ENCODE data around the gene GSS.

The GSS gene

GRCh38 chr20:34964486-34964885 lies 8.9 kb upstream of the GSS start:
- Histone ChIP-seq H3K36me3 (no peaks in the 10 kb centered on the region), H3K9me3 (no peaks in the 10 kb centered on the region), H3K4me2 (no peak overlapping the region), H3K27ac (no peak overlapping the region), H3K27me3 (no peaks in the 10 kb centered on the region), H3K4me1 (peaks cover 7% of the 10 kb centered on the region), H3K4me3 (no peak overlapping the region), H3K9ac (no peak overlapping the region), H4K20me1 (no peaks in the 10 kb centered on the region)
- TF ChIP-seq Cebpa-rat (IDR thresholded peaks at IDR 0.05) = no peak

GRCh38 chr20:34956751-34957472 lies 1.3 kb upstream of the GSS start:
- Histone ChIP-seq H3K9me3 (no peaks in the 10 kb centered on the region), H3K36me3 (peaks cover 4% of the 10 kb centered on the region), H3K4me3 (no peak overlapping the region), H3K4me1 (peaks cover 17% of the 10 kb centered on the region), H4K20me1 (no peaks in the 10 kb centered on the region), H3K27ac (no peak overlapping the region), H3K4me2 (peak overlapping the region; percentile 86; the same call in 1 of the 2 replicates), H3K9ac (no peak overlapping the region), H3K27me3 (no peaks in the 10 kb centered on the region)
- TF ChIP-seq Cebpa-rat (IDR thresholded peaks at IDR 0.05) = no peak

GRCh38 chr20:34956041-34956458 lies 444 bp upstream of the GSS start:
- H3K27me3 ChIP-seq = no peaks in the 10 kb centered on the region
- H4K20me1 ChIP-seq = no peaks in the 10 kb centered on the region
- H3K4me3 ChIP-seq = peak overlapping the region; percentile 79
- peak overlapping the region; percentile 93 for H3K9ac ChIP-seq
- H3K36me3 ChIP-seq = peaks cover 13% of the 10 kb centered on the region
- H3K4me1 ChIP-seq = peaks cover 17% of the 10 kb centered on the region
- H3K9me3 ChIP-seq = no peaks in the 10 kb centered on the region
- H3K4me2 ChIP-seq = peak overlapping the region; percentile 86
- peak overlapping the region; percentile 89 for H3K27ac ChIP-seq
- TF ChIP-seq Cebpa-rat (IDR thresholded peaks at IDR 0.05) = no peak

GRCh38 chr20:34954904-34955230 lies 739 bp downstream of the GSS start:
- H4K20me1 ChIP-seq = no peaks in the 10 kb centered on the region
- no peak for TF ChIP-seq Cebpa-rat (IDR thresholded peaks at IDR 0.05)
- no peaks in the 10 kb centered on the region for H3K27me3 ChIP-seq
- H3K9me3 ChIP-seq = no peaks in the 10 kb centered on the region
- peak overlapping the region; percentile 93 for H3K9ac ChIP-seq
- H3K4me3 ChIP-seq = peak overlapping the region; percentile 79
- peaks cover 17% of the 10 kb centered on the region for H3K4me1 ChIP-seq
- H3K4me2 ChIP-seq = peak overlapping the region; percentile 86
- H3K27ac ChIP-seq = peak overlapping the region; percentile 89
- H3K36me3 ChIP-seq = peaks cover 24% of the 10 kb centered on the region

- H4K20me1 ChIP-seq = no peaks in the 10 kb centered on the region
- 0 out of 2 replicates have a peak overlapping the region, but pooled peaks have one; percentile 86 for H3K4me2 ChIP-seq
- no peak overlapping the region for H3K4me3 ChIP-seq
- peaks cover 33% of the 10 kb centered on the region for H3K36me3 ChIP-seq
- H3K9me3 ChIP-seq = no peaks in the 10 kb centered on the region
- H3K9ac ChIP-seq = no peak overlapping the region
- H3K27ac ChIP-seq = no peak overlapping the region
- no peak for TF ChIP-seq Cebpa-rat (IDR thresholded peaks at IDR 0.05)
- no peaks in the 10 kb centered on the region for H3K27me3 ChIP-seq
- peaks cover 17% of the 10 kb centered on the region for H3K4me1 ChIP-seq
Measured at GRCh38 chr20:34953960-34954359, 1.6 kb downstream of the GSS start.

DNA sequence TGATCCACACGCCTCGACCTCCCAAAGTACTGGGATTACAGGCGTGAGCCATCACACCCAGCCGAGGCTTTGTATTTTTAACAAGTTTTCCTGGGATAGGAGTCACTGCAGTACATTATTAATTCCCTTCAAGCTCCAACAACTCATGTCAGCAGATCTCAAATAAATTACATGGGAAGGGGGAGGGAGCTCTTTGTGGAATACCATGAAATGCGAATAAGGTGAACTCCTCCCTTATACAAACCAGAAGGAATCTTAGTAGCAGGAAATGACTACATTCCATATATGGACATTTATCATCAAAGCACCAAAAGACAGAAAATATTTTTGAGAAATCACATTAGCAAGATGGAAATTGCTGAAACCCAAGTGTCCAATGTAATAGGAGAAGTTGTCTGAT lies 2.9 kb downstream of the GSS start:
- no peaks in the 10 kb centered on the region for H3K9me3 ChIP-seq
- H3K4me3 ChIP-seq = no peak overlapping the region
- no peaks in the 10 kb centered on the region for H4K20me1 ChIP-seq
- H3K9ac ChIP-seq = no peak overlapping the region
- H3K27ac ChIP-seq = no peak overlapping the region
- H3K4me2 ChIP-seq = no peak overlapping the region
- no peak for TF ChIP-seq Cebpa-rat (IDR thresholded peaks at IDR 0.05)
- peaks cover 17% of the 10 kb centered on the region for H3K4me1 ChIP-seq
- H3K27me3 ChIP-seq = no peaks in the 10 kb centered on the region
- H3K36me3 ChIP-seq = peaks cover 41% of the 10 kb centered on the region

DNA sequence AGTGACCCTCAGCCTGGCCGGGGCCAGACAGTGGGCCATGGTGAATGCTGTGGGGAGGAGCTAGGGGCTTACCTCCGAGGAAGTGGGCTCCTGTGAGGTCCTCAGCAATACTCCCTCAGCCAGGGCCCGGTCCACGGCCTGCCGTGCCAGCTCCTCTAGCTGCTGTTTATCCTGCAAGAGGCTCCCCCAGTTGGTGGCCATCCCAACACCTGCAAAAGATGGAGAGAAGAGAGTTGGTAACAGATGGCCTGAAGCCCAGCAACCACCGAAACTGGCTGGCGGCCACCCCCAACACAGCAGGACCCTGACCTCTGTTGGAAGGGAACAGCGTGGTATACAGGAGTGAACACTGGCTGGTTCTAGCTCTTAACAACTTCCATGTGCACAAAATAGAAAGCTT lies 4.0 kb downstream of the GSS start:
- Histone ChIP-seq H3K36me3 (peaks cover 49% of the 10 kb centered on the region), H3K27ac (no peak overlapping the region)

DNA sequence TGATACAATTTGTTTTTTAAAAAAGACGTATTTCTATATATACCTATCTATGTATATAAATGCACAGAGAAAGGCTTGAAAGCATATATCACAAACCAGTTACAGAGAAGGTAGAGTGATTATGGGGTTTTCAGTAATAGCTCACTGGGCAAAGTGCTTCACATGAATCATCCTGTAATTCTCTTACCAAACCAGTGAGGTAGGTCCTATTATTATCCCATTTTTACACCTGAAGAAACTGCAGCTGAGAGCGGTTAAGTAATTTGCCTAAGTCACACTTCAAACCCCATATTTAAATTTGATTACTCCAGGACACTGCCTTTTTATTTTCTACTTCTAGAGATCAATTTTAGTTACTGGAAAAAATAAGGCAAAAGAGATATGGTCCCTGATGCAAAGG lies 4.4 kb downstream of the GSS start:
- Histone ChIP-seq H4K20me1 (no peaks in the 10 kb centered on the region), H3K9ac (no peak overlapping the region), H3K27ac (no peak overlapping the region)

More for the DNA sequence above, 4.0 kb downstream of the GSS start:
- Histone ChIP-seq H3K9ac (no peak overlapping the region), H3K27me3 (no peaks in the 10 kb centered on the region), H3K4me1 (peaks cover 17% of the 10 kb centered on the region), H3K4me2 (no peak overlapping the region), H3K9me3 (no peaks in the 10 kb centered on the region), H4K20me1 (no peaks in the 10 kb centered on the region), H3K4me3 (no peak overlapping the region)
- TF ChIP-seq Cebpa-rat (IDR thresholded peaks at IDR 0.05) = no peak

GRCh38 chr20:34949120-34949519 lies 6.5 kb downstream of the GSS start:
- Histone ChIP-seq H3K9me3 (no peaks in the 10 kb centered on the region), H3K27ac (no peak overlapping the region), H3K4me1 (peaks cover under 1% of the 10 kb centered on the region; the same call in 1 of the 2 replicates), H4K20me1 (no peaks in the 10 kb centered on the region), H3K36me3 (peaks cover 75% of the 10 kb centered on the region), H3K4me2 (no peak overlapping the region), H3K9ac (no peak overlapping the region), H3K4me3 (no peak overlapping the region), H3K27me3 (no peaks in the 10 kb centered on the region)
- no peak for TF ChIP-seq Cebpa-rat (IDR thresholded peaks at IDR 0.05)

More for the DNA sequence above, 4.4 kb downstream of the GSS start:
- Histone ChIP-seq H3K4me1 (peaks cover 14% of the 10 kb centered on the region), H3K4me2 (no peak overlapping the region), H3K4me3 (no peak overlapping the region), H3K27me3 (no peaks in the 10 kb centered on the region), H3K9me3 (no peaks in the 10 kb centered on the region), H3K36me3 (peaks cover 53% of the 10 kb centered on the region)
- no peak for TF ChIP-seq Cebpa-rat (IDR thresholded peaks at IDR 0.05)

DNA sequence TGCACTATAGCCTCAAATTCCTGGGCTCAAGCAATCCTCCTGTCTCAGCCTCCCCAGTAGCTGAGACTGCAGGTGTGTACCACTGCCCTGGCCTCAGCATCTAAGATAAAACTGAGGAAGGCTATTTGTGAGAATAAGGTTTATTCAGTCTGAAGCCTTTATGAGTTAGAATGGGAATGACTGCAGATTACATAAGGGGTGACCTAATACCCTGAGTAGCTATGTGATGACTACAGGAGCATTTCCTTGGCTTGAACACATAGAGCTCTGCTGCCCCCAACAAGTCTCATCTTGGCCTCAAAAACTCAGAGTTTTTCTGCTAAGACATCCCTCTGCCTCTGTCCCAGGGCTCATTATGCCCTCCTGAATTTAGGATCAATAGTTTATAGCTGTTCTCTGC lies 7.6 kb downstream of the GSS start:
- H3K9me3 ChIP-seq = no peaks in the 10 kb centered on the region
- no peaks in the 10 kb centered on the region for H3K27me3 ChIP-seq
- H3K9ac ChIP-seq = no peak overlapping the region
- H4K20me1 ChIP-seq = no peaks in the 10 kb centered on the region
- H3K36me3 ChIP-seq = peaks cover 85% of the 10 kb centered on the region
- H3K27ac ChIP-seq = no peak overlapping the region
- no peaks in the 10 kb centered on the region for H3K4me1 ChIP-seq
- no peak overlapping the region for H3K4me2 ChIP-seq
- no peak overlapping the region for H3K4me3 ChIP-seq
- no peak for TF ChIP-seq Cebpa-rat (IDR thresholded peaks at IDR 0.05)

All from BLaER1 (cell line).